Neuronal stem cell (in vitro differentiated cells): ENCODE data around the gene MED29.

Source experiments
- DNase-seq: peaks from one replicate; pipeline ENCODE4 v3.0.0-alpha.2; 2013; ENCODE audit warnings: low spot score
- H2AFZ ChIP-seq: one replicate; pipeline ENCODE4 v1.6.1; 2013; ENCODE audit warnings: mild to moderate bottlenecking, low read length, inconsistent platforms
- H2AK5ac ChIP-seq: 2 replicates; pipeline ENCODE4 v1.6.1; 2013; ENCODE audit warnings: low read depth, mild to moderate bottlenecking, inconsistent platforms, low read length, moderate library complexity, mixed read lengths
- H2BK120ac ChIP-seq: 2 replicates; pipeline ENCODE4 v1.6.1; 2013; ENCODE audit warnings: low read depth, mild to moderate bottlenecking, inconsistent platforms, low read length, moderate library complexity, mixed read lengths
- H2BK12ac ChIP-seq: one replicate; pipeline ENCODE4 v1.6.1; 2013; ENCODE audit warnings: low read length, inconsistent platforms
- H2BK15ac ChIP-seq: 2 replicates; pipeline ENCODE4 v1.6.1; 2013; ENCODE audit warnings: mild to moderate bottlenecking, low read length, inconsistent platforms, mixed read lengths
- H2BK5ac ChIP-seq: one replicate; pipeline ENCODE4 v1.6.1; 2013; ENCODE audit warnings: inconsistent platforms, mild to moderate bottlenecking, low read length, moderate library complexity
- H3K14ac ChIP-seq: one replicate; pipeline ENCODE4 v1.6.1; 2013; ENCODE audit warnings: low read length, inconsistent platforms
- H3K18ac ChIP-seq: 2 replicates; pipeline ENCODE4 v1.6.1; 2013; ENCODE audit warnings: low read length, inconsistent platforms
- H3K23ac ChIP-seq: 2 replicates; pipeline ENCODE4 v1.6.1; 2013; ENCODE audit warnings: low read depth, mild to moderate bottlenecking, mixed read lengths, low read length, inconsistent platforms; ENCODE audit not compliant: poor library complexity
- H3K27ac ChIP-seq: replicated peaks from 3 replicates; pipeline ENCODE4 v1.5.1; 2013; ENCODE audit warnings: low read length, inconsistent platforms
- H3K27me3 ChIP-seq, 3 experiments: 2 replicates each; pipeline ENCODE4 v1.6.1; 2013; ENCODE audit warnings: low read length in 3 of 3, mild to moderate bottlenecking in 2 of 3, inconsistent platforms in 1 of 3, low read depth in 1 of 3, mixed read lengths in 1 of 3, moderate library complexity in 1 of 3; ENCODE audit not compliant: control insufficient read depth in 3 of 3, insufficient read depth in 3 of 3
- H3K36me3 ChIP-seq, 2 donors: replicated peaks in 1 of 2; 2 replicates each; pipeline ENCODE4 v1.6.1; 2013; ENCODE audit warnings: low read length in 2 of 2; ENCODE audit not compliant: control insufficient read depth in 2 of 2, insufficient read depth in 2 of 2
- H3K4ac ChIP-seq: 2 replicates; pipeline ENCODE4 v1.6.1; 2013; ENCODE audit warnings: inconsistent platforms, mild to moderate bottlenecking, low read length, moderate library complexity
- H3K4me1 ChIP-seq, 2 donors: 1 replicate in 1 of 2; 2 replicates in 1 of 2; pipeline ENCODE4 v1.6.1; 2013; ENCODE audit warnings: low read length in 2 of 2, low read depth in 1 of 2; ENCODE audit not compliant: control insufficient read depth in 2 of 2, insufficient read depth in 1 of 2
- H3K4me2 ChIP-seq: one replicate; pipeline ENCODE4 v1.6.1; 2013; ENCODE audit warnings: mild to moderate bottlenecking, low read length, inconsistent platforms; ENCODE audit not compliant: insufficient read depth, poor library complexity, severe bottlenecking
- H3K4me3 ChIP-seq, 2 donors: 2 replicates each; pipeline ENCODE4 v1.5.1; 2013; ENCODE audit warnings: low read length in 2 of 2, mild to moderate bottlenecking in 2 of 2, inconsistent platforms in 1 of 2, moderate library complexity in 1 of 2
- H3K79me1 ChIP-seq: one replicate; pipeline ENCODE4 v1.6.1; 2013; ENCODE audit warnings: low read depth, mild to moderate bottlenecking, inconsistent platforms, low read length, moderate library complexity
- H3K9ac ChIP-seq: one replicate; pipeline ENCODE4 v1.6.1; 2013; ENCODE audit warnings: mild to moderate bottlenecking, low read depth, low read length, inconsistent platforms; ENCODE audit not compliant: poor library complexity
- H3K9me3 ChIP-seq, 2 donors: replicated peaks in 1 of 2; 2 replicates each; pipeline versions ENCODE3 to v1.6.1; 2013; ENCODE audit warnings: low read length in 2 of 2, mild to moderate bottlenecking in 2 of 2, inconsistent platforms in 1 of 2, low read depth in 1 of 2, mixed read lengths in 1 of 2, moderate library complexity in 1 of 2; ENCODE audit not compliant: control insufficient read depth in 2 of 2, insufficient read depth in 1 of 2
- H4K8ac ChIP-seq: one replicate; pipeline ENCODE4 v1.6.1; 2013; ENCODE audit warnings: low read depth, mild to moderate bottlenecking, inconsistent platforms, low read length, moderate library complexity
- H4K91ac ChIP-seq: one replicate; pipeline ENCODE4 v1.6.1; 2013; ENCODE audit warnings: low read length, low read depth, mild to moderate bottlenecking, inconsistent platforms; ENCODE audit not compliant: poor library complexity
- WGBS, 2 donors: extraction: QIAGEN DNeasy Blood & Tissue Kit; methylation state at CpG; one replicate each; pipeline ENCODE4 v1.1.7; 2013; ENCODE audit warnings: missing lambda C conversion rate in 2 of 2, mixed read lengths in 1 of 2; ENCODE audit not compliant: insufficient read length in 2 of 2, insufficient replicate concordance in 1 of 2; ENCODE audit errors: extremely low coverage in 2 of 2; 5-methylcytosine and 5-hydroxymethylcytosine counted together

Gene MED29

DNA sequence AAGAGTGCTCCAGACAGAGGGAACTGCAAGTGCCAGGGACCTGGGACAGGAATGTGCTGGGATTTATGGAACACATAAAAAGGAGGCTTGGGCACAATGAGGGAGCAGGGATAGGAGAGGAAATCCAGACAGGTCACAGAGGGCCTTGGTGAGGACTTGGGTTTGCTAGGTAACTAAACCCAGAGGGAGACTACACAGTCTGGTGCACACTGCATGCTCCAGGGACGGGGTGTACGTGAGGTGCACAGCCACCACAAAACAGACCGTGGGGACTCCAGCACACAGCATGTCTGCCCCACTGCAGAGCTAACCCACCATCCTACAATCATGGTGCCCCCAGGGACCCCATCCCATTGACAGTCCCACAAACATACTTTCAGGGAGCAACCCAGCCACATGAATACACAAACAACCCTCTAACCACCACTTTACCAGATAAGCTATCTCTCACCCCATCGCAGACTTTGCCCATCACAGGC, 9.9 kb downstream of the MED29 start:
- H3K9me3 ChIP-seq: peaks cover 0 to 2% of the 10 kb centered on the region in 2 donors
- H3K18ac ChIP-seq: peak overlapping the region; percentile 55
- peak overlapping the region; percentile 99 for H3K27ac ChIP-seq
- H3K4ac ChIP-seq: no peak overlapping the region
- no peak overlapping the region for H3K14ac ChIP-seq
- H3K4me1 ChIP-seq: peaks cover 18 to 22% of the 10 kb centered on the region in 2 donors
- no peak overlapping the region for H2BK12ac ChIP-seq
- H3K36me3 ChIP-seq: peaks cover 6 to 14% of the 10 kb centered on the region in 2 donors
- peak overlapping the region in 1 of 2 donors; percentile 54 for H3K4me3 ChIP-seq
- H3K23ac ChIP-seq: peak overlapping the region; percentile 61
- no CpG with 5 or more reads among the region's 4 CpGs for WGBS, 2 donors
- H3K9ac ChIP-seq: peak overlapping the region; percentile 9
- H2BK5ac ChIP-seq: no peak overlapping the region
- DNase-seq: no peak
- H2BK120ac ChIP-seq: no peak overlapping the region
- H4K8ac ChIP-seq: no peak overlapping the region
- H3K4me2 ChIP-seq: no peak overlapping the region
- H2AFZ ChIP-seq: no peak overlapping the region
- H2BK15ac ChIP-seq: no peak overlapping the region
- H4K91ac ChIP-seq: no peak overlapping the region
- no peaks in the 10 kb centered on the region for H3K79me1 ChIP-seq
- H2AK5ac ChIP-seq: peak overlapping the region; percentile 73
- H3K27me3 ChIP-seq: peaks cover 0 to 4% (median 0%) of the 10 kb centered on the region in 3 experiments

DNA sequence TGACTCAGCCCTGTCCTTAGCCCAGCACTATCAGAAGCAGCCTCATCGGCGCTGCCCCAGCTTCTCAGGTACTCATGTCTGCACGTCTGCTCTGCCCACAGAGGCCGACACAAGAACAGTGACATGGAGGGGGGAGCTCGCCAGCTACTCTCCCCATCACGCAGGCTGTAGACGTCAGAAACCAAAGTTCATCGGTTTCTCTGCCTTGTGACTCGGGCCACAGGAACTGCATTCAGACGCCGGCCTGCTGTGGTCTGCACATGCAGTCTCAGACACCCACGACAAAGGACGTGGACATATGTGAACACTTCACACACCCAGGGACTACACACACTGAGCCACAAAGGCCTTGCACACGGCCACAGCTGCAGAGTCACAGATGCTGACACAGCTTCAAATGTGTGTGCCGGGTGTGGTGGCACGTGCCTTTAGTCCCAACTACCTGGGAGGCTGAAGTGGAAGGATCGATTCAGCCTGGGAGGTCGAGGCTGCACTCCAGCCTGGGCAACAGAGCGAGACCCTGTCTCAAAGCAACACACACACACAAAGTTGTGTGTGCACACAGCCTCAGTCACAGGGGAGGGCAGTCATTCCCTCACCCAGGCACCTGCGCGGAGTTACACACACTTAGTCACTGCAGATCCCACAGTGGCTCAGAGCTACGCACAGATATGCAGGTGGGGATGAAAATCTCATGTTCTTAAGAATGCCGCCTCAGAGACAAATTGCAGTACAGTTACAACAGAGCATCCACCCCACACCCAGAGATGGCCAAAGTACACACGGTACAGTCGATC, 10.6 kb downstream of the MED29 start:
- Histone ChIP-seq H2BK12ac (peak overlapping the region; percentile 78), H4K91ac (peak overlapping the region; percentile 6), H2BK120ac (no peak overlapping the region), H2AK5ac (peak overlapping the region; percentile 73), H3K18ac (peak overlapping the region; percentile 88), H3K23ac (peak overlapping the region; percentile 61), H3K9ac (peak overlapping the region; percentile 98), H4K8ac (peak overlapping the region; percentile 78), H3K4me1 (peaks cover 18 to 23% of the 10 kb centered on the region in 2 donors), H3K9me3 (peaks cover 0 to 2% of the 10 kb centered on the region in 2 donors), H2AFZ (peak overlapping the region; percentile 88), H3K27me3 (peaks cover 0 to 4% (median 0%) of the 10 kb centered on the region in 3 experiments), H3K79me1 (no peaks in the 10 kb centered on the region), H3K36me3 (peaks cover 6 to 14% of the 10 kb centered on the region in 2 donors), H3K4ac (peak overlapping the region; percentile 10), H3K14ac (no peak overlapping the region), H3K27ac (peak overlapping the region; percentile 99), H2BK15ac (peak overlapping the region; percentile 90), H3K4me2 (peak overlapping the region; percentile 80), H2BK5ac (peak overlapping the region; percentile 91), H3K4me3 (peak overlapping the region in 1 of 2 donors; percentile 49)
- WGBS, 2 donors: no CpG with 5 or more reads among the region's 25 CpGs
- no peak for DNase-seq

DNA sequence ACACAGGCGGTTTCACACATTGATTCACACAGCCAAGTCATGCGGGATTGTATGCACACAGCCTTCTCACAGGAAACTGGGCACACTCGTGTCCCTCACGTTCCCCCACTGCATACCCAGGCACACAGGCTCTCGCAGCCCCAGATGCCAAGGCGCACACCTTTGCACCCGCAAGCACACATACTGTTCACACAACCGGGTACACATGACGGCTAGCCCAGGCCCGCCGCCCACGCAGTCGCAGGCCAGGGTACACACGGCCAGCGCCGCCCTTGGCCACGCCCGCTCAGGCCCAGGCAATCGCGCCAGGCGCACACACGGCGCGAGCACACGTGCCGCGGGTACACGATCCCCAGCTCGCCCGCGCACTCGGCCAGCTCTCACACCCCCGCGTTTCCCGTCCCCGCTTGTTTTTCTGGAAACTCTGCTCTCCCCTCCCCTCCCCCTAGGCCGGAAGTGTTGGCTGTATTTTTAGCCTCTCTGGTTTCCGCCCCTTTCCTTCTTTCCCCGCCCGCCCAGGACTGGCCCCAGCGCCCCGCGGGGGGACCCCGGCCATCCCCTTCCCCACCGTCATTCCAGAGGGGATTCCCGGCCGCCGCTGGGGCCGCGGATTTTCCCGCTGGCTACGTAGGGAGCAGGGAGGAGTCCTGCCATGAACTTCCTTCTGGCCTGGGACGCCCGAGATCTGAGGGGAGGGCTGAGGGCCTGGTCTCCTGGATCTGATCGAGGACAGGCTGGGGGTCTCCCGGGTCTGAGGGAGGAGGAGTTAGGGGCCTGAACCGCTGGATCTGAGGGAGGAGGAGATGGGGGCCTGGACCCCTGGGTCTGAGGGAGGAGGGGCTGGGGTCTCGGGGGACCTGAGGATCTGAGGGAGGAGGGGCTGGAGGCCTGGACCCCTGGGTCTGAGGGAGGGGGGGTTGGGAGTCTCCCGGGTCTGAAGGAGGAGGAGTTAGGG, 11.4 kb downstream of the MED29 start:
- Histone ChIP-seq H3K14ac (peak overlapping the region; percentile 22), H3K36me3 (peaks cover 4 to 10% of the 10 kb centered on the region in 2 donors), H4K91ac (peak overlapping the region; percentile 6), H3K9me3 (peaks cover 0 to 2% of the 10 kb centered on the region in 2 donors), H3K4me3 (peak overlapping the region; percentile 49 to 80), H2BK5ac (peak overlapping the region; percentile 91), H3K27me3 (peaks cover 0 to 13% (median 0%) of the 10 kb centered on the region in 3 experiments), H3K4me1 (peaks cover 20 to 24% of the 10 kb centered on the region in 2 donors), H3K79me1 (no peaks in the 10 kb centered on the region), H3K4ac (peak overlapping the region; percentile 72), H2AK5ac (peak overlapping the region; percentile 99), H2BK15ac (peak overlapping the region; percentile 83), H2AFZ (peak overlapping the region; percentile 88), H2BK12ac (peak overlapping the region; percentile 78), H2BK120ac (peak overlapping the region; percentile 98), H4K8ac (peak overlapping the region; percentile 78), H3K23ac (peak overlapping the region; percentile 62), H3K9ac (peak overlapping the region; percentile 98), H3K27ac (peak overlapping the region; percentile 99), H3K18ac (peak overlapping the region; percentile 99), H3K4me2 (peak overlapping the region; percentile 80)
- DNase-seq: peak; percentile 83
- no CpG with 5 or more reads among the region's 59 CpGs for WGBS, 2 donors
